ENCODE measurements around the gene C1GALT1. TPM values are rescaled to one million over a fixed set of nuclear protein-coding genes. Genes with fewer than 3 reads are reported as not detected.

Gene C1GALT1
- total RNA-seq, 1 experiment from 2014 or later, result 54.2 TPM

GRCh38 chr7:7207876-7208275 is 25.5 kb downstream of the C1GALT1 start:
- TF ChIP-seq EZH2 (IDR thresholded peaks at IDR 0.05; ENCODE audit: low read depth) (no peak), CTCF (conservative IDR thresholded peaks at IDR 0.05) (no peak)
- ChIA-PET CTCF (no interaction called here), POLR2A (ENCODE audit: unreplicated experiment) (no interaction called here)
- intact Hi-C loops (cut with micrococcal nuclease; ENCODE audit: unreplicated experiment), result no loop called here
- Histone ChIP-seq H2AFZ (no peak overlapping the region), H3K27me3 (ENCODE audit: insufficient read depth, low read depth) (no peaks in the 10 kb centered on the region), H3K9me3 (ENCODE audit: insufficient read depth, low read depth) (peaks cover 16% of the 10 kb centered on the region; the same call in 1 of the 2 replicates), H3F3A (ENCODE audit: insufficient read depth, low read depth) (peaks cover 1% of the 10 kb centered on the region; the same call in 1 of the 2 replicates), H4K20me1 (ENCODE audit: insufficient read depth) (no peaks in the 10 kb centered on the region), H3K27ac (no peak overlapping the region), H3K79me2 (ENCODE audit: low read depth) (peaks cover 74% of the 10 kb centered on the region), H3K4me1 (replicated peaks; ENCODE audit: insufficient read depth) (no peaks in the 10 kb centered on the region), H3K4me3 (no peak overlapping the region), H3K4me2 (no peak overlapping the region), H3K36me3 (ENCODE audit: low read depth) (peaks cover 6% of the 10 kb centered on the region), H3K9me2 (ENCODE audit: insufficient read depth) (no peaks in the 10 kb centered on the region)
- no peak for DNase-seq
- BruUV-seq (replicated peaks), result no TSS peak

- no peak overlapping the region for H3K4me2 ChIP-seq
- BruUV-seq (replicated peaks), result no TSS peak
- H3K9me2 ChIP-seq (ENCODE audit: insufficient read depth), result no peaks in the 10 kb centered on the region
- no peak overlapping the region for H3K27ac ChIP-seq
- no peak for DNase-seq
- H3F3A ChIP-seq (ENCODE audit: insufficient read depth, low read depth), result no peaks in the 10 kb centered on the region
- H3K79me2 ChIP-seq (ENCODE audit: low read depth), result peaks cover 67% of the 10 kb centered on the region
- no peak overlapping the region for H2AFZ ChIP-seq
- peaks cover 9% of the 10 kb centered on the region; the same call in 1 of the 2 replicates for H3K9me3 ChIP-seq (ENCODE audit: insufficient read depth, low read depth)
- no peaks in the 10 kb centered on the region for H3K27me3 ChIP-seq (ENCODE audit: insufficient read depth, low read depth)
- H4K20me1 ChIP-seq (ENCODE audit: insufficient read depth), result no peaks in the 10 kb centered on the region
- H3K4me1 ChIP-seq (replicated peaks; ENCODE audit: insufficient read depth), result no peaks in the 10 kb centered on the region
- ChIA-PET CTCF (no interaction called here), POLR2A (ENCODE audit: unreplicated experiment) (no interaction called here)
- intact Hi-C loops (cut with micrococcal nuclease; ENCODE audit: unreplicated experiment), result no loop called here
- no peak for TF ChIP-seq CTCF (conservative IDR thresholded peaks at IDR 0.05)
- TF ChIP-seq EZH2 (IDR thresholded peaks at IDR 0.05; ENCODE audit: low read depth), result no peak
- H3K4me3 ChIP-seq, result no peak overlapping the region
- H3K36me3 ChIP-seq (ENCODE audit: low read depth), result peaks cover 3% of the 10 kb centered on the region; the same call in 1 of the 2 replicates
Measured at GRCh38 chr7:7208520-7208919, 26.2 kb downstream of the C1GALT1 start.

GRCh38 chr7:7209412-7210050 is 27.2 kb downstream of the C1GALT1 start:
- no peak overlapping the region for H3K4me2 ChIP-seq
- no peak overlapping the region for H3K4me3 ChIP-seq
- no peak overlapping the region for H2AFZ ChIP-seq
- intact Hi-C loops (cut with micrococcal nuclease; ENCODE audit: unreplicated experiment), result no loop called here
- TF ChIP-seq CTCF (conservative IDR thresholded peaks at IDR 0.05), result no peak
- TF ChIP-seq EZH2 (IDR thresholded peaks at IDR 0.05; ENCODE audit: low read depth), result no peak
- ChIA-PET CTCF (no interaction called here), POLR2A (ENCODE audit: unreplicated experiment) (no interaction called here)
- no peaks in the 10 kb centered on the region for H4K20me1 ChIP-seq (ENCODE audit: insufficient read depth)
- H3K9me2 ChIP-seq (ENCODE audit: insufficient read depth), result no peaks in the 10 kb centered on the region
- H3K4me1 ChIP-seq (replicated peaks; ENCODE audit: insufficient read depth), result no peaks in the 10 kb centered on the region
- H3K79me2 ChIP-seq (ENCODE audit: low read depth), result peaks cover 57% of the 10 kb centered on the region
- no peak overlapping the region for H3K27ac ChIP-seq
- peaks cover 5% of the 10 kb centered on the region; the same call in 1 of the 2 replicates for H3K9me3 ChIP-seq (ENCODE audit: insufficient read depth, low read depth)
- no peak for DNase-seq
- peaks cover 3% of the 10 kb centered on the region; the same call in 1 of the 2 replicates for H3K36me3 ChIP-seq (ENCODE audit: low read depth)
- H3F3A ChIP-seq (ENCODE audit: insufficient read depth, low read depth), result no peaks in the 10 kb centered on the region
- BruUV-seq (replicated peaks), result no TSS peak
- no peaks in the 10 kb centered on the region for H3K27me3 ChIP-seq (ENCODE audit: insufficient read depth, low read depth)
